HG02943 (cell line): ENCODE data around the gene RFC3.

Experiments used
- ATAC-seq: cut with Tn5 transposase; IDR thresholded peaks from one replicate; pipeline ENCODE4 v1.9.1; 2021; ENCODE audit warnings: mild to moderate bottlenecking, low read depth, moderate library complexity; ENCODE audit not compliant: unreplicated experiment

RFC3 gene

DNA sequence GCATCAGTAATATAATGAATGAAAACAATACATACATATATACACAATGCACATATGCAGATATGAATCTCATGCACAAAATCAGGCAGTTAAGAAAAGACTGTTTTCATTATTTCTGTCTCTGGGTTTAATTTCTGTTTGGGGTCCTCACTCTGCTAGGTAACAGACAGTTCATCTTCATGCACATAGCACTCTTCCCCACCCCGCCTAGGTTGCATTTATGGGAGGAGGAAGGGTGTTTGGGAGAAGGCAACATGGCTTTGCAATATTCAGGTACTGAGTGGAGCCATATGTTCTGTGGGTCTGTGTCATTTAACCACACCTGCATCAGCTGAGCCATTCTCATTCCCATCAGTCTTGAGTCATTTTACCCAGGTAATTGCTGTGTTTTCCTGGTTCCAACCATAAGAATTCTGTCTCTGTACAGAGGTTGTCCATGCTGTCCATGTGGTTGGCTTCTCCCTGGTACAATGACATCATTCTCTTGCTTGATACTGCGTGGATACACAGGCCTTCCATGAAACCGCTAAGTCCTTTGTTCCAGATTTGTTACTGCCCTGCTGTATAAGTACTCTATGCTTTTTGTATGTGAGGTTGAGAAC lies 45.3 kb downstream of the RFC3 start:
- no peak for ATAC-seq

DNA sequence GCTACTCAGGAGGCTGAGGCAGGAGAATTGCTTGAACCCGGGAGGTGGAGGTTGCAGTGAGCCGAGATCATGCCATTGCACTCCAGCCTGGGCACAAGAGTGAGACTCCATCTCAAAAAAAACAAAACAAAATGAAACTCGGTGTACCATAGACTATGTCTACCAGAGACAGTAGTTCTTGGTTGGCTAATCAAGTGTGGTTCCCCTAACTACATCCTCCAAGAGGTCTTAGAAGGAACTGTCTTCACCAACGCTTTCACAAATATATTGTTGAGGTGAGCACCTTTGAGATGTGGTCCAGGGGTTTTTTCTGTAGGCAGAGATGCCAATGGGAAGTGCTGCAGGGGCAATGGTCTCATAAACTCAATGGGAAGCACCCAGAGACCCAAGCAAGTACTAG lies 48.0 kb downstream of the RFC3 start:
- peak; percentile 90 for ATAC-seq

DNA sequence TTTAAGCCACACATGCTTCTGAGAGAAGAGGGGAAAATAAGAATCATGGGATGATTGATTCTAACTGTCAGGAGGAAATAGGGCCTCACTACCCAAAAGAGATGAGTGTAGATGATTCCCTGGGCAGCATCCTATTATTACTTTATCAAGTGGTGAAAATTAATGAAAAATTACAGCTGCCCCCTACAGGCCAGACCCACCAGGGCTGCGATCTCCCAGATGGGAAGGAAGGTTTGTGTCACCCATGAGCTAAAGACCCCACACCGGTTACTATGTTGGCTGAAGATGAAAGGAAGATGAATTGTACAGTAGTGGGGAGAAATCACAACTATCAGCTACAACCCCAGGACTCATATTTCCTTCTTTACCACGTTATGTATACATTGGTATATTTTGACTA lies 49.5 kb downstream of the RFC3 start:
- no peak for ATAC-seq

DNA sequence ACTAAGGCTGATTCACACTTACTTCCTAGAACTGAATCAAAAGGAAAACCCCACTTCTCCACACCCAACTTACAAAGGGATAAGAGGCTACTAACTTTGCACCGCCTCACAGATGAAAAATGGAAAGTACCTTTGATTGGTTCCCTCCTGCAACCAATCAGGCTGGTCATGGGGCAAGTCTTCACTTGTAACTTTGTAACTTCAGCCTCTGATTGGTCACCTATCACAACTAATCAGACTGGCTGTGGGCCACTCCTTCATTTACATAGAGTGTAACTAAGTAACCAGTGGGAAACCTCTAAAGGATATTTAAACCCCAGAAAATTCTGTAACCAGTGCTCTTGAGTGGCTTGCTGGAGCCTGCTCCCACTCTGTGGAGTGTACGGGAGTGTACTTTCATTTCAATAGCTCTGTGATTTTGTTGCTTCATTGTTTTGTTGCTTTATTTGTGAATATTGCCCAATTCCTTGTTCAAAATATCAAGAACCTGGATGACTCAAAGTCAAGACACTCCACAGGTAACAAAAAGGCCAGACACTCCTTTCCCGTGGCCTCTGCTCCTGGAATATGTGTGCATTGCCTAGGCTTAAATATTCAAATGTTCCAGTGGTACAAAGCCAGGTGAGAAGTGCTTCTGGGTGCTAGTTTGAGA lies 50.5 kb downstream of the RFC3 start:
- ATAC-seq: no peak

DNA sequence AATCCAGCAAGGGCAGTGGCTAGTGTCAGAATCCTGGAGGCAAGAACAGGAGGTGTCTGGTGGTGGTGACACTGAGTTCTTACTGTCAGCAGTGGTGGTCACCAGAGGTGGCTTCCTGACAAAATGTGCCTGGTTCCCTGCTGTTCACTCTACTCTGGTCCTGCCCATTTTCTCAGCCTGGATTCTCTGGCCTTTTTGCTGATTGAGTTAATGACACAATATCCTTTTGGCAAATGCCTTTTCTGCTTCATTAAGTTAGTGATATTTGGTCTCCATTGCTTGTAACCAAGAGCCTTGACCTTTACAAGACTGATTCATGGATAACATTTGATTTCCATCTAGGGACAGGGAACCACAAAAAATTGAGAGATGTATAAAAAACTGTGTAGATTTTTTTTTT lies 51.1 kb downstream of the RFC3 start:
- ATAC-seq: no peak

DNA sequence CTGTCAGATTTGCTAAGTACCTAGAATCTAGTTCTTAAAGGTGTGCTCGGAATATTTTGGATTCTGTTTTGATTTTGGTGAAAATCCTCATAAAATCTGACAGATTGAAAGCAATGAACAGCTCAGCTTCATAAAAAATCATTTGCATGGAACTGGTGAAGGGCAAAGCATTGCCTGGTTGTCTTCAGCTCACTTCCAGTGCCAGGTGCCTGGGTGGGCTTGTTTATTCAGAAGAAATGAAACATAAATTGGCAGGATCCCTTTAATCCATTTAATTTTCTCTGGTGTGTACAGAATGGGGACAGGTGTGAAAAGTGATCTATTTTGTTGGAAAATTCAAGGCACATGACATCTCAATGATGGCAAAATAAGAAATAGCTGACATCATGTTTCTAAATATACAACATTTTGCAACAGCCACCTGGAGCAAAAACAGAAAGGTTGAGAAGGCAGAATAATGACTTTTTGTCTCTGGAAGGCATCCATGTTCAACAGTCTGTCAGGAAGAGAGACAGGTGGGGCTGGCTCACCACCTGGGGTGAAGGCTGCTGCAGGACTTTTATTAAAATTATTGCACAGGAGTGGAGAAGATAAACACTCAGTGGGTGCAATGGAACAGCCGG lies 52.2 kb downstream of the RFC3 start:
- no peak for ATAC-seq

DNA sequence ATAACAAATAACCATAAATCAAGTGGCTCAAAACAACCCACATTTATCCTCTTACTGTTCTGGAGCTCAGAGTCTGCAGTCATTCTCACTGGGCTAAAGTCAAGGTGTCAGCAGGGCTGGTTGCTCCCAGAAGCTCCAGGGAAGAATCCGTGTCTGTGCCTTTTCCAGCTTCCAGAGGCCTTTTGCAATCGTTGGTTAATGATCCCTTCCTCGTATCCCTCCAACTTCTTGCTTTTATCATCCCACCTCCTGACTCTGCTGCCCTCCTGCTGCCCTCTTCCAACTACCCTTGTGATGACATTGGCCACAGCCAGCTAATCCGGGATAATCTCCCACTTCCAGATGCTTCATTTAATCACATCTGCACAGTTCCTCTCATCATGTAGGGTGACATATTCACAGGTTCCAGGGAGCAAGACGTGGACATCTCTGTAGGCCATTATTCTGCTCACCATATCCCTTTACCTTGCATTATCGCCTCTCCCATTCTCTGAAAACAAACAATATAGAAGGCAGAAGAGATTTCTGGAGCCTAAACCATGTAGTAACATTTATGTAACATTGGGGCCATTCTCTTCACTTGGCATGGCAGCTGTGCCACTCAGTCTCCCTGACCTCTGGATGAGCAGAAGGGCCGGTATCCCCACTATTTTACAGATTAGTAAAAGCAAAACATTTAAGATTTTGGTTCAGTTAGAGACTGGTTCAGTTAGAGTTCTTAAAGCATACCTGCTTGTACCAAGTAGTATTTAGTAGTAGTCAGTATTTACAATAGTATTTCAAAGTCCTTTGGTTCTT lies 53.5 kb downstream of the RFC3 start:
- no peak for ATAC-seq

DNA sequence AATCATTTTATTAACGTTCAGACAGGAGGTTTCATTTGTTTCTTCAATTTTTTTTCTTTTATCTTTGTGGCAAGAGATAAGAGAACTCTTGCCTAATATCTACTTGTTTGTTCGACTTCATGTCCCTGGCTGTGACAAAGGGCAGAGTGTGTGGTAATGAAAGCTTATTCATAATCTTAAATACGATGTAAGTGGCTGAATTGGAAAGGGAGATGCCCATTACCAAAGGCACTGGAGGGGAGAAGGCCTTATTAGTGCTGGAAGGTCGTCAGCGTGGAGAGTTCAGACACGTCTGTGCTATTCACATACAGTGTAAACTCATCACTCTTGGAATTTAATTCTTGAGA lies 54.0 kb downstream of the RFC3 start:
- ATAC-seq: no peak

DNA sequence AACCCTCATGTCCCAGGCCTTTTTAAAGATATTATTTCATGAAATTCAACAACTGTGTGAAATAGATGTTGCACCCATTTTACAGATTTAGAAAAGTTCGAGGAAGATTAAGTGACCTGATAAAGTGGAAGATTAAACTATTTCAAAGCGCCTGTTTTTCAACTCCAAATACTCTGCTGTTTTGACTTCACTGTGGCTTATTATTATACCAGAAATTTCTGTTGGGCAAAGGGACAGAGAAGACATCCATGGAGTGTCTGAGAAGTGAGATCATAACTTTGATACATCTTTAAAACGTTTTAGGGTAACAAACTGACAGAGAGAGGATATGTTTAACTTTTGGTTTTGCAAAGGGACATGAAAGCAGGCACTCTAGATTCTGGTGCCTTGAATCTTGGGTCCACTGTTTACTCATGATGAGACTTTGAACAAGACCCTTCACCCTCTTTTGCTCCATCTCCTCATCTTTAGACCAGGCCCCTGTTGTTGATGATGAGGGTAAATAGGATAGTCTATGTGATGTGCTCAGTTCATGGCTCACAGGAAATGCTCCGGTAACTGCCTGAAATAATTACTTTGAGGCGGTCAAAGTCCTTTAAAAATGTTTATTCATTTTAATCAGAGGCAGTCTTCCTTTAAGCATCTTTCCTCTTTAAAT lies 55.4 kb downstream of the RFC3 start:
- no peak for ATAC-seq

DNA sequence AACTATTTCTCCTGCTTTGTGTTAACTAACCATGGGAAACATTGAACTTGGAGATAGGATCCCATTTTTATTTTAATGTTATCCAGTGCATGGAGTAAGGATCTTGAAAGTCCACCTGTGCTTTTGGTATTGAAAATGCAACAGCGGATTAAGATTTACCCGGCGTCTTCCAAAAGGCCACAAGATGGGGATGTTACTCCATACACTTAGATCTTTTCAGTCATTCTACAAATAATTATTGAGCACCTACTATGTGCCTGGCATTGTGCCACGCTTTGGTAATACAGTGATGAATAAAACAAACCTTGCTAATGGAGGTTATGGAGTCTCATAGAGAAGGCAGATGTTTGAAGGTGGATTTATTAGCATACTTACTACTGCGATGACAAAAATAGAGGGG lies 56.9 kb downstream of the RFC3 start:
- no peak for ATAC-seq

DNA sequence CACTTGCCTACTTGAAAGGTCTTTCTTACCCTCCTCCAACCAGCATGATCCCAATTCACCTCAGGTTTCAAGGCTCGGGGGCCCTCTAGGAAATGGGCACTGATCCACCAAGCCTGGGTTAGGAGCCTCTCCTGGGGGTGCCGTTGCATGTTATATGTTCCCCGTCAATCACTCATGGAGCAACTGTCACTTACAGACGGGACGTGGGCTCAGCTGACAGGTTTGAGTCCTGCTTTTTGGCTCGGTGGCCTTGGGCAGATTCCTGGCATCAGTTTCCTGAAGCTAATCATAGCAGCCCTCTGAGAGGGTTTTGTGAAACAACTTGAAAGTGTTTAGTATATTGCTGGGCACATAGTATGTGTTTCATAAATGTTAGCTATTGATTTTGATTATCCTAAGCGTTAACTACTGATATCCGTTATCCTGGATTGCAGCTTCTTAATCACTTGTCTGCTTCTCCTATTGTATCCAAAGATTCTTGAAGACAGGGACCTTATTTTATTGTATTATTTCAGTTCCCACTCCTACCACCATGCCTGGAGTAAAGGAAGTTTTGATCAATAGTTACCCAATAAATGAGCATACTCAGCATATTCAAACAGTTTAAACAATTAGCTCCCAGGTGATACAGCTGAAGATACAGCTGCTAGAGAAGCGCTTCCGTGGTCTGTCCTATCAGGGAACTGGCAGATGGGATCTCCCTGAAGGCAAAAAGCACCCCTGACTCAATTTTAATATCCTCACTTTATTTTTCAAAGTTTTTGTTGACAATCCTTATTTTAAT lies 57.9 kb downstream of the RFC3 start:
- no peak for ATAC-seq

DNA sequence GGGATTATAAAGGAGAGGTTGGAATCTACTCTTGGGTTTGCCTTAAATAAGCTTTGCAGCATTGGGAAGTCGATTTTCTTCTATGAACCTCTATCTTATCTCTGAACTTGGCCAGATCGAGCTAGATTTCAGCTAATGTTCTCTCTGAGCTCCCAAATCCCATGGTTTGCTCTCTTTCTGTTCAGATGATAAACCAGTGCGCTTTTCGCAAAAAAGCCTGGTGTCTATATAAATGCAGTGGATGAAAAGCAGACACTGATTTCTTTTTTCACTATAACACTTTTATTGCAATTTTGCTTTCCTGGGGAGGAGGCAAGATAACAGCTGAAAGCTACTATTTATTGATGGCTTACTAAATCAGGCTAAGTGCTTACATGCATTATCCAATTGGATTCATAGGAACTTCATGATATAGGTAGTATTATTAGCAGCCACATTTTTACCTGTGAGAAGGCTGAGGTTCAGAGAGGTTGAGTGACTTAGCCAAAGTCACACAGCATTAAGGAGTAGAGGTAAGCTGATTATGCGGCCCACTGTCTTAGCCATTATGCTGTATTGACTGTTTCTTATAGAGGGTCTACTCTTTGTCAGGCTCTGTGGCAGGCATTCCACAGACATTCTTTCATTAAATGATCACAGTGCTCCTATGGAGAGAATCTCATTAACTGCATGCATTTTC lies 58.9 kb downstream of the RFC3 start:
- no peak for ATAC-seq

DNA sequence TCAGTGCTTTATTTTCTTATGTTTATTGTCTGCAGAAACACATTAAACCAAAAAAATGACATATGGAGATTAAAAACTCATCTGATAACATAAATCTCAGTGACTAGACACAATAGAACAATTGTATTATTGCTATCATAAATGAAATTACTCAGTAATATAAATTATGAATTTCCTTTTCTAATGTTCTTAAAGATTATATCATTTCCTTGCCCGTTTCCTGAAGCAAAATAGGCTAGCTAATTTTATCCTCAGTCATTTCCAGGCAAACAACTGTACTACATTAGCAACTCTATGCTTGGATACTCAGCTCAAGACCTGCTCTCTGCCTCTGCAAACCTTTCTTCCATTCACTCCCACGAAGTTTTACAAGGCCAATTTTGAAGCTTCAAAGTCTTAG lies 61.2 kb downstream of the RFC3 start:
- no peak for ATAC-seq

DNA sequence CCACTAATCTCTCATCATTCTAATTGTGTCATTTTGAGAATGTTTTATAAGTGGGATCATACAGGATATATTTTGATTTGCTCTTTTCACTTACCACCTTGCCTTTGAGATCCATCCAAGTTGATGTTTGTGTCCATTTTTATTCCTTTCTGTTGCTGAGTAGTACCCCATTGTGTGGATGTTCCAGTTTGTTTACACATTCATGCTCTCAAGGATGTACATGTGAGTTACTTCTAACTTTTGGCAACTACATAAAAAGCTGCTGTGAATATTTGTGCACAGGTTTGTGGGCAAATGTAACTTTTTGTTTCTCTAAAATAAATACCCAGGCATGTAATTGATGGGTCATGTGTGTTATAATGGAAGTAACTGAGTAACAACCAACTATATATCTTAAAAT lies 64.9 kb downstream of the RFC3 start:
- no peak for ATAC-seq

DNA sequence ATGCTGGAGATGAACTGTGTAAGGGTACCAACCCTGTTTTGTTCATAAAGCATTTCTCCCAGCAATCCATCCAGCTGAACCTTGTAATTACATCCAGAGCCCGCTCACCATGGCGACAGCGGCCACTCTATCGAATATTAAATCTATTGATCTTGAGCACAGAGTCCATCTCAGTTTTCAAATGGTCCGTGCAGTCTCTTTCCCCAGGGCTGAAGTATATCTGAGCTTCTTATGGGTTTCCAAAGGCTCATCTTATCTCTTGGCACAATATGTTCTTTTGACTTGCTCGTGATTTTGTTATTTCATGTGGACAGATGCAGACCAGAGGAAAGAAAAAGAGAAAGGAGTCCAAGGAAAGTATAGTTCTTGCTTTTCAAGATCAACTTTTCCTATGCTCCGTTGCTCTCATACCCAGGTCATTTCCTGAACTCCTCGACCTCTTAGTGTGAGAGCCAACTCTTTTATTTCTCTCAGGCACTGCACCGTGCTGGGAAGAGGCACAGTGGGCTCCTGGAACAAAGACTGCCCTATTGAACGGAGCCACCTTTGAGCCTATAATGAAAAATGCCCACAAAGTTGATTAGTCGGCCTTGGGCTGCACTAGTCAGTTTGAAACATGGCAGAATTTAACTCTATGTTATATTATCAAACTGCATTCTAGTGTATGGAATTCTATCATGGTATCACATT lies 66.7 kb downstream of the RFC3 start:
- no peak for ATAC-seq
